Left ventricle myocardium inferior (tissue), 1 donor: Measurements from ENCODE around the gene PRSS38. TPM values are rescaled to one million over a fixed set of nuclear protein-coding genes. Genes with fewer than 3 reads are reported as not detected.
A peak's percentile ranks its signal among the peaks of the same experiment; 100 is the strongest.

Experiments used
- DNase-seq: peaks from one replicate; pipeline ENCODE4 v3.0.0-alpha.2; 2020
- H3K27ac ChIP-seq: fragments of 200-600 bp; replicated peaks from 2 replicates; pipeline ENCODE4 v1.8.0; 2021
- H3K27me3 ChIP-seq: fragments of 200-600 bp; 2 replicates; pipeline ENCODE4 v1.8.0; 2021; ENCODE audit warnings: low read depth
- H3K36me3 ChIP-seq: fragments of 200-600 bp; 2 replicates; pipeline ENCODE4 v1.8.0; 2021
- H3K4me1 ChIP-seq: fragments of 200-600 bp; 2 replicates; pipeline ENCODE4 v1.8.0; 2021
- H3K4me3 ChIP-seq: fragments of 200-600 bp; 2 replicates; pipeline ENCODE4 v1.8.0; 2021; ENCODE audit warnings: mild to moderate bottlenecking, moderate library complexity
- H3K9me3 ChIP-seq: fragments of 200-600 bp; replicated peaks from 2 replicates; pipeline ENCODE4 v1.8.0; 2021
- CTCF ChIP-seq: fragments of 200-600 bp; IDR thresholded peaks from 2 replicates; pipeline ENCODE4 v1.8.0; 2021; ENCODE audit warnings: antibody characterized with exemption, mild to moderate bottlenecking, borderline replicate concordance
- intact Hi-C: fragments of 100-400 bp; cut with micrococcal nuclease; formaldehyde crosslinking; loops from one replicate; pipeline ENCODE4 v1.11.0; 2022
- total RNA-seq: library from RNA; stranded (reverse); fragmentation: NEBNext Ultra II Directional; extraction: Animal tissue kit (Norgen Biotek cat#: 25700); gene quantifications from one replicate; pipeline ENCODE4 v1.2.1, GENCODE V29; 2021
- donor health status: DM: no; HTN: yes; CAD: no; lungs with severe emphysema.

Gene PRSS38
- total RNA-seq, 1 donor from 2014 or later, result not detected

- intact Hi-C loops, result no loop called here
Measured at GRCh38 chr1:227893300-227893948, 77.9 kb downstream of the PRSS38 start.

GRCh38 chr1:227893949-227894721, 78.7 kb downstream of the PRSS38 start:
- no peak overlapping the region for H3K4me3 ChIP-seq
- intact Hi-C loops, result no loop called here
- H3K4me1 ChIP-seq, result peaks cover 5% of the 10 kb centered on the region
- DNase-seq, result no peak
- H3K9me3 ChIP-seq, result no peaks in the 10 kb centered on the region
- no peaks in the 10 kb centered on the region for H3K36me3 ChIP-seq
- TF ChIP-seq CTCF, result no peak
- H3K27ac ChIP-seq, result no peak overlapping the region
- H3K27me3 ChIP-seq, result no peaks in the 10 kb centered on the region

More at GRCh38 chr1:227893300-227893948, 77.9 kb downstream of the PRSS38 start:
- DNase-seq, result no peak
- peak overlapping the region; percentile 66 for H3K27ac ChIP-seq
- peaks cover 5% of the 10 kb centered on the region for H3K4me1 ChIP-seq
- H3K9me3 ChIP-seq, result no peaks in the 10 kb centered on the region
- no peaks in the 10 kb centered on the region for H3K27me3 ChIP-seq
- no peak for TF ChIP-seq CTCF
- no peak overlapping the region for H3K4me3 ChIP-seq
- no peaks in the 10 kb centered on the region for H3K36me3 ChIP-seq

DNA sequence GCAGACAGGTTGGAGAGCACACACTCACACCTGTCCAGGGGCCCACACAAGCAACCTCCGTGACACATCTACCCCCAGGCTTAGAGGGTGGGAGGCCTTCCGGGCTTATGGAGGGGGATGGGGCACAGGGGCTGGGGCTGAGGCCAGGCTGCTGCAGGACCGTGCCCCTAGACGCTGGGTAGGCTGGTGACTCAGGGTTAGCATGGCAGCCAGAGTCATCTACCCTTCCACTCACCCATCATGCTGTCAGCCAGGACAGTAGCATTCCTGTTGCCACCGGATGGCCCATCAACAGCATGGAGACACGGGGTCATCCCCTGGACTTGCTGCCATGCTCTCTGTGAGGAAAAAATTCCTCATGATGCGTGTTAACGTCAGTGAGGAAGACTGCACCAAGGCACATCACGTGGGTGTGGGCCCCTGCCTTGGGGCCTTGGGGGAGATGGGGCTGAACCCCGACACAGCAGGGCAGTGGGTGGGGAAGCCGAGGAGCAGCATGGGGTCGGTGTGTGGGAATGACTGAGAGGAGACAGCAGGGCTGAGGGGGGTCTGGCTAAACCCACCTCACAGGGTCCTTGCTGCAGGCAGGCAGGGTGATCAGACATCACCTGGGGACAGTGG, 79.5 kb downstream of the PRSS38 start:
- Histone ChIP-seq H3K4me1 (peaks cover 5% of the 10 kb centered on the region), H3K9me3 (no peaks in the 10 kb centered on the region), H3K27me3 (no peaks in the 10 kb centered on the region), H3K36me3 (no peaks in the 10 kb centered on the region), H3K27ac (no peak overlapping the region), H3K4me3 (no peak overlapping the region)
- intact Hi-C loops, result no loop called here
- no peak for DNase-seq
- no peak for TF ChIP-seq CTCF

Other genes with a start within 250 kb of the PRSS38 start
- gene JMJD4, start 80.4 kb upstream of the PRSS38 start, total RNA-seq, result 7.0 TPM
- 45.9 TPM for gene SNAP47, start 80.2 kb upstream of the PRSS38 start, total RNA-seq
- gene WNT9A, start 132.3 kb downstream of the PRSS38 start, total RNA-seq, result 4.8 TPM
- not detected for gene WNT3A, start 191.3 kb downstream of the PRSS38 start, total RNA-seq